Pons (tissue), 1 donor: ENCODE results near the gene MRPS23.

Source experiments
- DNase-seq: peaks from one replicate; pipeline ENCODE4 v3.0.0-alpha.2; 2016; ENCODE audit warnings: low spot score

Gene MRPS23

DNA sequence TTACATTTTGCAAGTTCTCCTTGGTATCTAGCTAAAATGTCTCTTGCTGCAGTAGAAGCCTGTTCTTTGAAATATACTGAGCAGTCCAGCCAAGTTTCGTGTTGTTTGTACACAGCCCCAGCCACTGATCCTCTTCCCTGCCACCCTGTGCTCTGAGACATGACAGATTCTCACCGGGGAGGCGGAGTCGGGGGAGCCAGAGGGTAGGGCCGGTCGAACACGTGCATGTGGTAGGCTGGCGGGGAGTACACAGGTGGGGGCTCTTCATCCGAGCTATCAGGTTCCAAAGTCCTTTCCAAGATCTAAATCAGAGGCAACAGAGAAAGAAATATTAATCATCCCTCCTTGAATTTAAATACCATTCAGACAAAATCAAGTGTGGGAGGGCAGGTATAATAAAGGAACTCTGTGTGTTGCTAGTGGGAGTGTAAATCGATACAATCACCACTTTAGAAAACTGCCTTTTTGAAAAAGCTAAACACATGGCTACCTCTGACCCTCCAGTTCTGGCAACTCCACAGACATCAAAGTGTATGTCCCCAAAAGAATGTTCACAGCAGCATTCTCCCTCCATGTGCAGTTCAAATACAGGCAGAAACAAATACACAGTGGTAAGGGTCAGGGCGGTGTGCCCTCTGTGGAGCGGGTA lies 29.7 kb upstream of the MRPS23 start:
- DNase-seq = no peak

GRCh38 chr17:57877803-57878377 lies 28.0 kb upstream of the MRPS23 start:
- DNase-seq = no peak

DNA sequence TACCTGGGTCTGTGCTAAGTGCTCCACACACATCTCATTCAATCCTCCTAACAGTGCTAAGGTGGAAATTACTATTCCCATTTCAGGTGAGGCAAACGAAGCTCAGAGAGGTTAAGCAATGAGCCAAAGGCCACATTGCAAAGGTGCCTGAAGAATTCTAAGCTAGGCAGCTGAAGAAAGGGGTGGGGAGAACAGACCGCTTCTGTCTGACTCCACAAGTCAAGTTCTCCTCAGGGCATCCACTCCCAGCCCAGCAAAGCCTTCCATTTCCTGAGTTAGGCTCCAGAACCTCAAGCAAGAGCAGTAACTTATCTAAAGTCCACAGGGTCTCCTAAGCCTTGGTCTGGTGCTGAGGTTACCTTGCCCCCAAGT lies 27.0 kb upstream of the MRPS23 start:
- no peak for DNase-seq

DNA sequence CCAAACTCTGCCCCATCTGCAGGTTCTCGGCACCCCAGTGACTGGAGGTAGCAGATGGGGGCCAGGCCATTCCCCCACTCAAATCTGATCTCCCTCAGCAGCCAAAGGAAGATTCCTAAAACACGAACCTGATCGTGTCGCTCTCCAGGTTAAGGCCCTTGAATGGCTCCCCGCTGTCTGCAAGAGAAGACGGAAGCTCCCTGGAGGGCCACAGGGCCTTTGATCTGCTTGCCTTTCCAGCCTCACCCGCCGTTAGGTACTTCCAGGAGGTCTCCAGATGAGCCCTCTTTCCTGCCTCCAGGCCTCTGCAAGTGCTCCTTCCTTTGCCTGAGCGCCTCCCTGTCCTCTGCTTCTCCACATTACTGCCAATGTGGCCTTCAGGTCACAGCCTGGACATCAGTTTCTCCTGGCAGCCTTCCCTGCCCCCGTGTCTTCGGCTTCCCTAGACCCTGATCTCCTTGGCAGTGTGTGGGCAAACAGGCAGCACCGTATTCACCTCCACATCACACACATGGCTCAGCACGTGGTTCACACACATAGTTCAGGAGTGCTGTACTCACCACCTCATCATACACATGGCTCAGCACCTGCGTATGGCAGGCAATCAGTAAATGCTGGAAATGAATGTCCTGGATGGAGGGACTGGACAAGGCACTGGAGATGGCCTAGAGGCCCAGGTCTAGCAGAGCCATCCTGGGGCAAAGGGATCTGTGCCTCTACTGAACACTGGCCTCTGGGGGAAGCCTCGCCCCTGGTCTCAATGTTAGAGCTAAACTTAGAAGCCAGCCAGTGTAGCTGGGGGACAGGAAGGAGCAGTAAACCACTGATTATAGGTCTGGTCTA lies 26.4 kb upstream of the MRPS23 start:
- no peak for DNase-seq

DNA sequence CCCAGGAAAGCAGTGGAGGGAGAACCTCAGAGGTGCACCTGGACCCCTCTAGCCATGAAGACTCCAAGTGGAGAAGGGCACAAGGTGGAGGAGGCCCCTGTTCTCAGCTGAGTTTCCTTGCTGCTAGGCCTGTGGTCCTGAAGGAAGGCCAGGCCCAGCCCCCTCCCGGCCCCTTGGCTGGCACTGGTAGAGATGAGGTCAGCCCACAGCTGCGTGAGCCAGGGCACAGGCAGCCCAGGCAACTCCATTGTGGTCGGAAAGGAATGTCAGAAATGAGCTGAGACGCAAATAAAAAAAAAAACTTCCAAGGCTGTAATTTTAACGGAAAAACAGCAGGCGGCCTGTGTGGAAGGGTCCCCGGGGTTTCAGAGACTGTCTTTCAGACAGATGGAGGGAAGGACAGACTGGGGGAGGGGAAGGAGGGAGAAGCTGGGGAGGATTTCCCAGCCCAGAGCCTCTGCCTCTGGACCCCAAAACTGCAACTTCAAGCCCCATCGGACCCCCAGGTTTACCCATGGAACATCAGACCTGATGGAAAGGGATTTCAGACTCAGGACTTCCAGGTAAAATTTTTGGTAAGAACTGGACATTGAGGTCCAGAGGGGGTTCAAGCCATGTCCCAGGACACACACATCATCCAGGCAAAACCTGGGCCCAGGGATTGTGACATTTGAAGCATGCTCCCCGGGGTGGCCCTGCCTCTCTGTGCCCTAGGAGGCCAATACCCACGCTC lies 25.6 kb upstream of the MRPS23 start:
- DNase-seq = peak; percentile 83

DNA sequence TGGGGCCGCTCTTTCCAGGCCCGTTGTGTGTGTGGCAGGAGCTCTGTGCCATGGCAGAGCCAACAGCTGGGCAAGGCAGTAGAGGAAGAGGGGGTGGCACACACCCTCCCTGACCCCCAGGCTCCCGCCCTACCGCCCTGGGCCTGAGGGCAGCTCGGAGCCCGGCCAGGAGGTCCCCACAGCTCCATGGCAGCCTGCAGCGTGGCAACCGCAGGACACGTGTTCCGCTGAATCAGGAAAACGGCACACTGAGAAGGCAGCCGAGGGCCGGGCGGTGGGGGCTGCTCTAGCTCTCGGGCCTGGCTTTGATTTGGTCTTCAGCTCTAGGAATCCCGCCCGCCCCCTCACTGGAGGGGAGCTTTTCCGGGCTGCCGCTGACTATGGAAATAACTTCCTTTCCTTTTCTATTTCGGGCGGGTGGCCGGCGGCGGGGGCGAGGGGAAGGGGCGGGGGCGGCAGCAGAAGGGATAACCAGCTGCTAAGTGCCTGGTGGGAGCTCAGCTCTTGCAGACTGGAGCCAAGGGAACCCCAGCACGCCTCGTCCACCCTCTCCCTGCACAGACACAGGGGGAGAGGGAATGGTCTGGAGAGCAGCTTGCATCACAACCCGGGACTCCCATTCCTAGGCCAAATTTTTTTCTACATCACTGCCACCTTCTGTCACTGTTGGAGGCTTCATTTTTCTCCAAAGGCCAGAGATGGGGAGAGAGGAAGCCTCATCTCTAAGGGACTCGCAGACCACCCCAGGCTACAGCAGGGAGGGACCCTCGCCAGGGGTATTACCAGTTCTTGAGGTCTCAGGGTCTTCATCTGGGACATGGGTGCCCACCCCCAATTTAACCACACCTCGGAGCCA lies 24.8 kb upstream of the MRPS23 start:
- DNase-seq = peak; percentile 83

GRCh38 chr17:57874058-57874419 lies 24.2 kb upstream of the MRPS23 start:
- DNase-seq = no peak

- peak; percentile 84 for DNase-seq
Measured at GRCh38 chr17:57873261-57874057, 23.6 kb upstream of the MRPS23 start.

DNA sequence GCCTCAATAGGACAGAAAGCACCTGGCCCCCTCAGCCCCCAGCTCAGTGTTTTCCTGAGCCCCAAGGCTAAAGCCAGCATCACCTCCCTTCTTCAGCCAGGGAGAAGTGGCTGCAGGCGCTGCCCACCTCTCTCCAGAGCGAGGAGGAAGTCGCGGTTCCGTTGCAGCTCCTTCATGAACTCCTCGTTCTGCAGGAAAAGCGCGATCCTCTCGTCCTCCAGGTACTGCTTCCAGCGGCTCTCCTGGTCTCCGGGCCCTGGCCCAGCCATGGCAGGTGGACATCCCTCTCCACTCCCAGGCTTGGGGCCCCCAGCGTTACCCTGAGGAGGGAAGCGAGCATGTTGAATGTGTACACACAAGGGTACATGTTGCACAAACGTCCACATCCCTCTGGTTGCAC lies 22.7 kb upstream of the MRPS23 start:
- DNase-seq = no peak

DNA sequence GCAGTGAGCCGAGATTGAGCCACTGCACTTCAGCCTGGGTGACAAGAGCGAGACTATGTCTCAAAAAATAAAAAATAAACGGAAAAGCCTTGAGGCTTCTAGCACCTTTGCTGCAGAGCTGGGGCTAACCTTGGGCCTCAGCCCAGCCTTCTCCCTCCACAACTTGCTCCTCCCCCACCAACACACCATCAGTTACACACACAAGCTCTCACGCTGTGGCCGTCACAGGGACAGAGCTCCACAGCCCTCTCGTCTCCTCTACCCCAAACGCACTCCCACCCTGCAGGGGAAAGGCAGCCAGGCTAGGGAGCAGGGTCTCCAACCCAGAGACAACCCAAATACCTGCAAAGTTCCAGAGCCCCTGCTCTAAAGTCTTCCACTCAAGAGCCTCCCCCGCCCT lies 22.0 kb upstream of the MRPS23 start:
- no peak for DNase-seq

- DNase-seq = no peak
Measured at GRCh38 chr17:57871155-57871554, 21.3 kb upstream of the MRPS23 start.

GRCh38 chr17:57870283-57870635 lies 20.4 kb upstream of the MRPS23 start:
- DNase-seq = no peak

DNA sequence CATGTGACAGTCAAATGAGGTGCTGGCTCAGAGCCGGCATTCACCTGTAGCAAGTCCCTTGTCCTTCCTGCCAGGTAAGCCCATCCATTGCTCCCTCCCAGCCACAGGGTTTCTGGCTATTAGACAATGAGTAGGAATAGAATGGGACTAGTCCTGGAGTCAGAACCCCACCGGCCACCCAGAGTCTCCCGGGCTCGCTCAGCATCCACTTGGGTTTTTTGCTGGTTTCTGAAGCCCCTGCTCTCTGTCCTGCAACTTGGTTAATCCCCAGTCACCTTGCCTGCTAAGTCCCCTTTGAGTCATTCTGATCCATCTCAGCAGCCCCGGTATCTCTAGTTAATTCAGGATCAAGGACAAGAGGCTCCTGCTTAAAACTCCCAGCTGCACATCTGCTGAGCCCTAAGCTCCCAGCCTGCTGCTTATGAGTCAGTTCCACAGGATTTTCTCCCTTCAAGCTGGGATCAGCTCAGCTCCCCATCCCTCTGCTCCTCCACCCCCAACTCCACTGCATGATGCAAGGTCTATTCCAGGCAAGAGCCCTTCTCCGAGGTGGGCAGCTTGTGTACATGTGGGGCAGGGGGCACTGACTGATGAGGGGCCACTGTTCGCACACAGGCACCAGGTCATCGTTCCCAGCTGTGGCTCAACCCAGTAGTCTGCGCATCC lies 19.9 kb upstream of the MRPS23 start:
- DNase-seq = no peak

DNA sequence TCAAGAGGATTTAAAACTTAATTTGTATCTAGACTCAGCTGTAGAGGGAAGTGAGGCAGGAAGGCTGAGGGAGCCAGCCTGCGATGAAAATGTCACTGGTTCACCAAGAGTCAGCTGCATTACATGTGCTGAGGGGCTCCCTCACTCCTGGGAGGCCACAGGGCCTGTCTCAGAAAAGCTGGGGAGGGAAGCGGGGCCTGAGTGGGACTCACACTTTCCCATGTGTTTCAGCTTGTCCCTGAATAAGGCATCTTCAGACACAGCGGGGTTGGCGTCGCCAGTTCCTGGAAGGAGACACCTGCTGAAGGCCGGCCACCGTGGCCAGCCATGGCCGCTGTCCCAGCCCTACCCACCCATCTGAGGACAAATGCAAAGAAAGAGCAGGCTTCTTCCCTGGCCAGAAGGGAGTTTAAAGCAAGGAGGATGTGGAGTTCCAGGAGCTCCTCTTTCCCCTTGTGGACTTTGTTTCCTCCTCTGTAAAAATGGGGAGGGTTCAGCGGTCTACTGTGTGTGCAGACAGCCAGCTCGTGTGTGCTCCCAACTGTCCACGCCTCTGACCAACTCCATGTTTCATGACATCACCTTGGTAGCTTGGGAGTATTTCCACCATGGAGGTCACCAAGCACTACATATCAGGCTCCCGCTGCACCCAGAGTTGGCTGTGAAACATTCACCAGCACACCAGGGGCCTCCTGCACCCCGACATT lies 19.2 kb upstream of the MRPS23 start:
- no peak for DNase-seq

GRCh38 chr17:57868007-57868909 lies 18.4 kb upstream of the MRPS23 start:
- DNase-seq = peak; percentile 71

GRCh38 chr17:57867126-57867525 lies 17.3 kb upstream of the MRPS23 start:
- no peak for DNase-seq

- no peak for DNase-seq
Measured at GRCh38 chr17:57866723-57867122, 16.9 kb upstream of the MRPS23 start.

- DNase-seq = no peak
Measured at GRCh38 chr17:57866319-57866718, 16.5 kb upstream of the MRPS23 start.

DNA sequence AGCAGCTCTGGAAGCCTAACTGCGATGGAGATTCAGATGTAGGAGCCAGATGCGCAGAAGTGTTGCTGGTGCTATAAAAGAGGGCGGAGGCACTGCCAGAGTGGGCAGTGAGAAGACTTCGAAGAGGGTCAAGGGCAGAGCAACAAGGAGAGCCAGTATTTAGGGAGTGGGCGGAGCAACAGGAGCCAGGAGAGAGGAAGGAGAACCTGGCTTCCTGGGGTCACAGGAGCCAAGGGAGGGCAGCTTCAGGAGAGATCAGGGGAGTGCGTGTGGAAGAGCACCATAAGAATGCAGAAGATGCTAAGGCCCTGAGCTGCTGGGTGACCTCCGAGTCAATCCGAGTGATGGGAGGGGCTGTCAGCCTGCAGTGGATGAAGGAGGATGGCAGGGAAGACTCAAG lies 14.4 kb upstream of the MRPS23 start:
- DNase-seq = no peak
